ENCODE results near the gene POLR3E.

GRCh38 chr16:22265351-22265750 lies 31.9 kb upstream of the POLR3E start:
- TF ChIP-seq CTCF (IDR thresholded peaks at IDR 0.05) (no peak), EZH2 (IDR thresholded peaks at IDR 0.05) (no peak)

All from neural progenitor cell (in vitro differentiated cells).